ENCODE data around the gene KRT85.

The KRT85 gene

DNA sequence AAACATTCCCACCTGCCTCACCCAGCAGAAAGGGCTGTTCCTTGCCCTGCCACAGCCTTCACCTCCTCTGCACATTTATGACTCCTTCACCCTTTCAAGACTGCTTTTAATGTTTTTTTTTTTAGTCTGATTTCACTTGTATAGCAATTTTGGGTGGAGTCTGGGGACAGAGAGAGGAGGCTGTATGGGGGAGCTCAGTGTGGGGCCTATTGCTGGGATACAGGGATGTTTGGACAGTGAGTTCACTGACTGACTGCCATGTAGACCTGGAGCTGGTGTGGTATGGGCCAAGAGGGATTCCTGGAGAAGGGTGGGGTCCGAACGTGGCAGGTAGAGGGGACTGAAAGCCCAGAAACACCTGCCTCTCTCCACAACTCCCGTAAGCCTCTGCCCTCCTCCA lies 1.9 kb upstream of the KRT85 start:
- H3K4me3 ChIP-seq = no peak overlapping the region
- H3K27ac ChIP-seq = no peak overlapping the region
- DNase-seq (ENCODE audit: low spot score) = no peak
- TF ChIP-seq, protein P1, sequence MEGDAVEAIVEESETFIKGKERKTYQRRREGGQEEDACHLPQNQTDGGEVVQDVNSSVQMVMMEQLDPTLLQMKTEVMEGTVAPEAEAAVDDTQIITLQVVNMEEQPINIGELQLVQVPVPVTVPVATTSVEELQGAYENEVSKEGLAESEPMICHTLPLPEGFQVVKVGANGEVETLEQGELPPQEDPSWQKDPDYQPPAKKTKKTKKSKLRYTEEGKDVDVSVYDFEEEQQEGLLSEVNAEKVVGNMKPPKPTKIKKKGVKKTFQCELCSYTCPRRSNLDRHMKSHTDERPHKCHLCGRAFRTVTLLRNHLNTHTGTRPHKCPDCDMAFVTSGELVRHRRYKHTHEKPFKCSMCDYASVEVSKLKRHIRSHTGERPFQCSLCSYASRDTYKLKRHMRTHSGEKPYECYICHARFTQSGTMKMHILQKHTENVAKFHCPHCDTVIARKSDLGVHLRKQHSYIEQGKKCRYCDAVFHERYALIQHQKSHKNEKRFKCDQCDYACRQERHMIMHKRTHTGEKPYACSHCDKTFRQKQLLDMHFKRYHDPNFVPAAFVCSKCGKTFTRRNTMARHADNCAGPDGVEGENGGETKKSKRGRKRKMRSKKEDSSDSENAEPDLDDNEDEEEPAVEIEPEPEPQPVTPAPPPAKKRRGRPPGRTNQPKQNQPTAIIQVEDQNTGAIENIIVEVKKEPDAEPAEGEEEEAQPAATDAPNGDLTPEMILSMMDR (IDR thresholded peaks at IDR 0.05) = no peak

DNA sequence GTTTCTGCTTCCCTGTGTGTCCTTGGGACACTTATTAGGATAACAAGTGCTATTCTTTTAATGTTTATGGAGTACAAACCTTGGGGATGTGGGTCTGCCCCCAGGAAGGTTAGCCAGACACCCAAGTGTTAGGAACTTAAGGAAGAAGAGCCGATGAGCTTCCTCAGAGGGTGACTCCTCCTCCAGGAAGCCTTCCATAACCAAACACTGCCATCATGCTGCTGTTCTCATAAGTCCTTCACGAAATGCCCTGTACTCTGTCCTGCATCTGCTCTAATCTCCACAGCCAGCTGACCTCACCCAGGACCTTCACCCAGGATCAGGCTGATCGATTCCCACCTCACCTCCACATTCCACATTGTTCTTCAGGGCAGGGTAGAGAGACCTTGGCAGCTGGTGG lies 1.2 kb upstream of the KRT85 start:
- H3K27ac ChIP-seq = no peak overlapping the region
- no peak overlapping the region for H3K4me3 ChIP-seq
- DNase-seq (ENCODE audit: low spot score) = no peak
- TF ChIP-seq, protein P1 (IDR thresholded peaks at IDR 0.05) = no peak

DNA sequence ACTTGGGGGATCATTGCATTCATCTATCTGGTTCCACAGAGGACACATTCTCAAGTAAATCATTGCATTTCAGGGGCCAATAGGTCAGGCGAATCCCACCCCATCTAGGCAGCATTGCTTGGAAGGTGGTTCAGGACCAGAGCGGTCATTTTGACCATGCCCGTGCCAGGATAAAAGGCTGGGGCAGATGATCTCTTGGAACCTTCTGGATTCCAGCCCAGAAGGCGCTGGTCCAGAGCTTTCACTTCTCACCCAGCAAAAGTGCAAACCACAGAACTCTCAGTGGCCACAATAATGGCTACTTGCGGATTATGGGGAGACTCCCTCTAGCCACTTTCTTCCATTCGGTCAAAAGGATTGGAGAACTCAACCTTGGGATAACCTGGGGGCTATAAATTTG lies 595 bp upstream of the KRT85 start:
- TF ChIP-seq, protein P1 (IDR thresholded peaks at IDR 0.05) = no peak
- no peak for DNase-seq (ENCODE audit: low spot score)
- Histone ChIP-seq H3K4me3 (no peak overlapping the region), H3K27ac (no peak overlapping the region)

DNA sequence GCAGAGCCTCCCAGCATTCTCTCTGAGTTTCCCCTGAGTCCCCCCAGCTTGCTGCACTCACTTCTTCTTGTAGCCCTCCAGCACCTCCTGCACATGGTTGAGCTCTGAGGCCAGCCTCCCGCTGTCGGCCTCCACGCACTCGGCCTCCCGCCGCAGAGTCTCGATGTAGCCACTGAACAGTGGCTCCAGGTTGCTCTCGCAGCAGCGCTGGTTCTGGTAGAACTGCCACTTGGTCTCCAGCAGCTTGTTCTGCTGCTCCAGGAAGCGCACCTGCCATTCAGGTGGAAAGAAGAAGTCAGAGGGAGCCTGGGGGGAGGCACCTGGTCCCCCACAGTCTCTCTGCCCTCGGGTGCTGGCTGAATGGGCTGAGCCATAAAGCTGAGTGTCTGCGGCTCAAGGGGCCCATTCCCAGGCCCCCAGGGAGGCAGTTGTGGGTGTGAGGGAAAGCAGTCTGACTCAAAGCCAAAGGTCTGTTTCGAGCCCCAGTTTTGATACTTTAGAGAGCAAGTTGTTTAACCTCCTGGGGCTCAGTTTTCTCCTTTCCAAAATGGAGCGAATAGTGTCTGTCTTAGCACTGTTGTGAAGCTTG lies 2.3 kb downstream of the KRT85 start:
- H3K4me3 ChIP-seq = no peak overlapping the region
- no peak overlapping the region for H3K27ac ChIP-seq
- TF ChIP-seq, protein P1 (IDR thresholded peaks at IDR 0.05) = no peak
- DNase-seq (ENCODE audit: low spot score) = no peak

DNA sequence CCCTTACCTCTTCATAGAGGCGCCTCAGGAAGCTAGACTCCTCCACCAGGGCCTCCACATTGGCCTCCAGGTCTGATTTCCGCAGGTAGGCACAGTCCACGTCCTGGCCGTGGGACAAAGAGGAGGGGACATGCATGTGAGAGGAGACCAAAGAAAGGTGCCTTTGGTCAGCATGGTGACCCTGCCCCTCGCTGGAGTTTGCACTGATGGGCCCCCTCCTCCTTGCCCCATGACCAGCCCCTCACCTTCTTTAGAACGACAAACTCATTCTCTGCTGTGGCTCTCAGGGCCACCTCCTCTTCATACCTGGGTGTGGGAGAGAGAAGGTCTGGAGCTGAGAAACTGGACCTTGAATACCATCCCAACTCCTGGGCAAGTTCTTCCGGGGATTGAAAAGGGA lies 3.2 kb downstream of the KRT85 start:
- Histone ChIP-seq H3K27ac (no peak overlapping the region), H3K4me3 (no peak overlapping the region)
- DNase-seq (ENCODE audit: low spot score) = no peak
- TF ChIP-seq, protein P1 (IDR thresholded peaks at IDR 0.05) = no peak

DNA sequence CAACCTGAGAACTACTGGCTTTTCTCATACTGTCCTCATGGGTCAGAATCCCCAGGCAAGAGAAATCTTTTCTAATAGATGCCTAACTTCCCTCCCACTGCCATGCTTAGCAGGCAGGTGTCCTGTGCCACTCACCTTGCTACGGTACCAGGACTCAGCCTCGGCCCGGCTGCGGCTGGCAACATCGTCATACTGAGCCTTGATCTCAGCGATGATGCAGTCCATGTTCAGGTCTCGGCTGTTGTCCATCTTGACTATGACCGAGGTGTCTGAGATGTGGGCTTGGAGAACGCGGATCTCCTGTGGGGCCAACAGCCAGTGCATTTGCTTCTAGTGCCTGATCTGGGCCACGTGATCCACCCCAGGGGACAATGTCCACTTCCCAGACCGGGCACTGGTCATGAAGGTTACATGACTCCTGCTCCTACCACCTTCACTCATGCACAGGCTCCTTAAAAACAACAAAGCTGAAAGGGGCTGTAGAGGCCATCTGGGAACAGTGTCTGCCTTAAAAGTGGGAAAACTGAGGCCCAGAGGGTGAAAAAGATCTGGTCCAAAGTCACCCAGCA lies 4.1 kb downstream of the KRT85 start:
- TF ChIP-seq, protein P1 (IDR thresholded peaks at IDR 0.05) = no peak

DNA sequence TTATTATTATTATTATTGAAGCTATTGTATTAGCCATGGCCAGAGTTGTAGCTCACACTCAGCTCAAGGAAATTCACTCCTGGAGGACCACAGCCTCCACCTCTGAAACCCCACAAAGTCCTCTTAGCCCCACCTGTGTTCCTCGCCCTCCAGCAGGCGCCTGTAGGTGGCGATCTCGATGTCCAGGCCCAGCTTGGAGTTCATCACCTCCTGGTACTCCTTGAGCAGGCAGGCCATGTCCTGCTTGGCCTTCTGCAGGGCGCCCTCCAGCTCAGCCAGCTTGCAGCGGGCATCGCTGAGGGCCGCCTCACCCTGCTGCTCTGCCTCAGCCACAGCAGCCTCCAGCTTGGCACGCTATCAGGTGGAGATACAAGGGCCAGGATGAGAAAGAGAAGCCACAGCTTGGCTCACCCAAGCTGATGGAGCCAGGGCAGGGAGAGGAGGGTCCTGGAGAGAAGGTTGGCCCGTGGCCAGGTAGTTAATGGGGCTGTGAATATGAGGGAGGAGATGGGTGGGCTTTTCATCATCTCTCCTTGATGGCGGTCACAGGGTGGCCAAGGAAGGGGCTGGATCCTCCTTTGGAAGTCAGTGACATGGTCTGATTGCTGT lies 5.1 kb downstream of the KRT85 start:
- TF ChIP-seq, protein P1 (IDR thresholded peaks at IDR 0.05) = no peak
- no peak for DNase-seq (ENCODE audit: low spot score)

More for the DNA sequence above, 4.1 kb downstream of the KRT85 start:
- DNase-seq (ENCODE audit: low spot score) = no peak
- no peak overlapping the region for H3K4me3 ChIP-seq
- H3K27ac ChIP-seq = no peak overlapping the region

More for the DNA sequence above, 5.1 kb downstream of the KRT85 start:
- H3K27ac ChIP-seq = no peak overlapping the region
- H3K4me3 ChIP-seq = no peak overlapping the region
